HCT116 (cell line): ENCODE data around the gene PFDN4. TPM values are rescaled to one million over a fixed set of nuclear protein-coding genes. Genes with fewer than 3 reads are reported as not detected.

Experiments
- ATAC-seq: fragments of 200-7000 bp; cut with Tn5 transposase; 2 replicates; pipeline ENCODE4 v1.9.1; 2020; ENCODE audit warnings: mild to moderate bottlenecking, moderate library complexity
- BruUV-seq: library from RNA; stranded (reverse); fragments of 400-500 nt; replicated peaks from 2 replicates; lab custom pipeline; 2021; lab: Mats Ljungman, UMichigan
- CTCF ChIA-PET: fragments of 300-600 bp; sonication (Branson Sonifier 250); formaldehyde crosslinking; loops from one replicate; lab custom pipeline; 2021; ENCODE audit warnings: antibody characterized with exemption; lab: Charles Lee
- POLR2A ChIA-PET: fragments of 300-600, 350-600 bp; sonication (Branson Sonifier 250); formaldehyde crosslinking; loops from one replicate; lab custom pipeline; 2021; ENCODE audit warnings: antibody characterized with exemption; lab: Charles Lee
- RAD21 ChIA-PET, 2 experiments: fragments of 300-600 bp; sonication (Branson Sonifier 250); formaldehyde crosslinking; loops; one replicate each; lab custom pipeline; 2023; ENCODE audit warnings: low total read pairs in 2 of 2; ENCODE audit not compliant: uncharacterized antibody in 2 of 2, unreplicated experiment in 2 of 2, low non-redundant PET in 1 of 2; lab: Charles Lee
- DNase-seq: peaks from one replicate; pipeline ENCODE4 v3.0.0-alpha.2; 2010; ENCODE audit warnings: low read depth, low spot score
- H2AFZ ChIP-seq: fragments of 200-600 bp; shearing (Covaris generic), sonication (generic); 2 replicates; pipeline ENCODE4 v1.6.1; 2017; ENCODE audit warnings: low read depth, mixed run types, mixed read lengths, antibody characterized with exemption, low read length; ENCODE audit not compliant: poor library complexity, severe bottlenecking
- H3K27ac ChIP-seq: 2 replicates; pipeline ENCODE4 v1.5.1; 2012; ENCODE audit warnings: low read depth, low read length
- H3K27me3 ChIP-seq: fragments of 200-600 bp; sonication (generic); 2 replicates; pipeline ENCODE4 v1.6.1; 2016; ENCODE audit warnings: mixed run types, low read length, mixed read lengths; ENCODE audit not compliant: insufficient read depth
- H3K36me3 ChIP-seq, 2 experiments: fragments of 200-500 bp in 1 of 2; fragments of 200-600 bp in 1 of 2; sonication (Bioruptor generic) in 1 of 2; sonication (generic) in 1 of 2; 2 replicates each; pipeline versions ENCODE4 v1.5.1 to v1.6.1; 2014 to 2016; ENCODE audit warnings: low read length in 2 of 2, inconsistent platforms in 1 of 2, mixed read lengths in 1 of 2, mixed run types in 1 of 2; ENCODE audit not compliant: insufficient read depth in 2 of 2, control insufficient read depth in 1 of 2
- H3K4me1 ChIP-seq, 2 experiments: fragments of 200-600 bp in 1 of 2; sonication (generic) in 1 of 2; 2 replicates each; pipeline versions ENCODE4 v1.5.1 to v1.6.1; 2012 to 2017; ENCODE audit warnings: low read length in 2 of 2, inconsistent platforms in 1 of 2, mild to moderate bottlenecking in 1 of 2, mixed read lengths in 1 of 2, mixed run types in 1 of 2, moderate library complexity in 1 of 2; ENCODE audit not compliant: insufficient read depth in 2 of 2, control insufficient read depth in 1 of 2
- H3K4me2 ChIP-seq: fragments of 200-600 bp; sonication (generic); 2 replicates; pipeline ENCODE4 v1.6.1; 2017; ENCODE audit warnings: mixed run types, low read length, mixed read lengths
- H3K4me3 ChIP-seq, 2 experiments: fragments of 200-600 bp in 1 of 2; sonication (generic) in 1 of 2; replicated peaks in 1 of 2; 2 replicates each; pipeline ENCODE4 v1.5.1; 2011 to 2016; ENCODE audit warnings: low read length in 2 of 2, control low read depth in 1 of 2, low read depth in 1 of 2, mild to moderate bottlenecking in 1 of 2, mixed read lengths in 1 of 2, mixed run types in 1 of 2
- H3K79me2 ChIP-seq: fragments of 200-600 bp; sonication (generic); 2 replicates; pipeline ENCODE4 v1.6.1; 2017; ENCODE audit warnings: mild to moderate bottlenecking, mixed run types, low read length, moderate library complexity, mixed read lengths; ENCODE audit not compliant: insufficient read depth
- H3K9ac ChIP-seq: fragments of 200-600 bp; sonication (generic); 2 replicates; pipeline ENCODE4 v1.6.1; 2016; ENCODE audit warnings: low read length, mixed read lengths
- H3K9me2 ChIP-seq: fragments of 200-600 bp; sonication (generic), shearing (Covaris generic); 2 replicates; pipeline ENCODE4 v1.6.1; 2017; ENCODE audit warnings: mixed run types, mild to moderate bottlenecking, moderate library complexity; ENCODE audit not compliant: insufficient read depth
- H3K9me3 ChIP-seq, 2 experiments: fragments of 200-500 bp in 1 of 2; fragments of 200-600 bp in 1 of 2; sonication (Bioruptor generic) in 1 of 2; sonication (generic) in 1 of 2; 2 replicates each; pipeline ENCODE4 v1.6.1; 2014 to 2017; ENCODE audit warnings: low read length in 2 of 2, mixed read lengths in 2 of 2, inconsistent platforms in 1 of 2, low read depth in 1 of 2, mild to moderate bottlenecking in 1 of 2, mixed run types in 1 of 2, moderate library complexity in 1 of 2; ENCODE audit not compliant: control insufficient read depth in 1 of 2, insufficient read depth in 1 of 2
- H4K20me1 ChIP-seq: fragments of 200-600 bp; sonication (generic), shearing (Covaris generic); 2 replicates; pipeline ENCODE4 v1.6.1; 2017; ENCODE audit warnings: mixed run types, mild to moderate bottlenecking, moderate library complexity; ENCODE audit not compliant: insufficient read depth
- ATF3 ChIP-seq: IDR thresholded peaks from 2 replicates; pipeline ENCODE4 v1.6.1; 2012
- CBX3 ChIP-seq: IDR thresholded peaks from 2 replicates; pipeline ENCODE4 v1.6.1; 2012; ENCODE audit warnings: low read depth
- CEBPB ChIP-seq: IDR thresholded peaks from 2 replicates; pipeline ENCODE4 v1.6.1; 2012; ENCODE audit warnings: low read depth
- ELF1 ChIP-seq: IDR thresholded peaks from 2 replicates; pipeline ENCODE4 v1.6.1; 2012; ENCODE audit warnings: low read depth, borderline replicate concordance
- EZH2 ChIP-seq: fragments of 200-600 bp; sonication (generic); IDR thresholded peaks from 2 replicates; pipeline ENCODE4 v1.6.1; 2017; ENCODE audit warnings: antibody characterized with exemption, mixed run types
- EZH2phosphoT487 ChIP-seq: fragments of 200-600 bp; IDR thresholded peaks from 2 replicates; pipeline ENCODE4 v1.6.1; 2018; ENCODE audit warnings: antibody characterized with exemption, borderline replicate concordance
- FOSL1 ChIP-seq: IDR thresholded peaks from 2 replicates; pipeline ENCODE4 v1.6.1; 2012; ENCODE audit warnings: low read depth
- JUND ChIP-seq: IDR thresholded peaks from 2 replicates; pipeline ENCODE4 v1.6.1; 2012
- MAX ChIP-seq: IDR thresholded peaks from 2 replicates; pipeline ENCODE4 v1.6.1; 2012
- POLR2A ChIP-seq: IDR thresholded peaks from 2 replicates; pipeline ENCODE4 v1.7.0; 2011; ENCODE audit warnings: borderline replicate concordance; ENCODE audit not compliant: insufficient read depth, insufficient read length; ENCODE audit errors: extremely low read depth
- POLR2AphosphoS5 ChIP-seq: IDR thresholded peaks from 2 replicates; pipeline ENCODE4 v1.6.1; 2011; ENCODE audit warnings: mild to moderate bottlenecking, low read depth, low read length, moderate library complexity
- RAD21 ChIP-seq: IDR thresholded peaks from 2 replicates; pipeline ENCODE4 v1.6.1; 2012; ENCODE audit warnings: low read depth, mild to moderate bottlenecking
- REST ChIP-seq: IDR thresholded peaks from 2 replicates; pipeline ENCODE4 v1.6.1; 2012; ENCODE audit warnings: low read depth
- SIN3A ChIP-seq: IDR thresholded peaks from 2 replicates; pipeline ENCODE4 v1.6.1; 2012; ENCODE audit warnings: low read depth
- SP1 ChIP-seq: IDR thresholded peaks from 2 replicates; pipeline ENCODE4 v1.6.1; 2012; ENCODE audit warnings: low read depth
- SRF ChIP-seq: IDR thresholded peaks from 2 replicates; pipeline ENCODE4 v1.6.1; 2012; ENCODE audit warnings: low read depth
- TCF7L2 ChIP-seq: IDR thresholded peaks from 2 replicates; pipeline ENCODE4 v1.7.0; 2011; ENCODE audit warnings: borderline replicate concordance, inconsistent platforms; ENCODE audit not compliant: insufficient read depth, insufficient read length; ENCODE audit errors: extremely low read depth
- ZFX ChIP-seq: fragments of 450-650 bp; IDR thresholded peaks from 2 replicates; pipeline ENCODE4 v1.6.1; 2017
- intact Hi-C: fragments of 100-400 bp; cut with micrococcal nuclease; formaldehyde crosslinking; loops from 2 replicates; pipeline ENCODE4 v1.10.0; 2022
- total RNA-seq: library from RNA; stranded (reverse); gene quantifications from one replicate; pipeline ENCODE4 v1.2.1, GENCODE V29; 2021; ENCODE audit not compliant: unreplicated experiment
- TF ChIP-seq, protein P1 (sequence below): IDR thresholded peaks from 2 replicates; pipeline ENCODE4 v1.6.1; 2011; ENCODE audit warnings: mild to moderate bottlenecking, low read length, moderate library complexity; ENCODE audit not compliant: insufficient replicate concordance; ENCODE audit errors: extremely low read depth

Gene PFDN4
- total RNA-seq, 1 experiment from 2014 or later, result 71.5 TPM

GRCh38 chr20:54167909-54168872 is 39.7 kb upstream of the PFDN4 start:
- no peaks in the 10 kb centered on the region for H3K9me3 ChIP-seq
- CTCF ChIA-PET, result interaction anchor here (0.8 to 3.7 kb wide), 3 partner anchors 12 to 65 kb away, joined by 3 to 15 read pairs (median 5); no protein-coding TSS in a partner anchor
- peak; percentile 57 for ATAC-seq
- peaks cover 70 to 76% of the 10 kb centered on the region in 2 experiments for H3K4me1 ChIP-seq
- RAD21 ChIA-PET, result interaction anchor here (0.8 to 2.4 kb wide), 2 partner anchors 29 to 71 kb away, joined by 3 to 10 read pairs; no protein-coding TSS in a partner anchor
- peaks cover 13 to 28% of the 10 kb centered on the region in 2 experiments; a peak in 3 of 4 replicates for H3K36me3 ChIP-seq
- BruUV-seq, result no TSS peak
- POLR2A ChIA-PET, result interaction anchor here (0.8 to 1.2 kb wide), 4 partner anchors 11 to 43 kb away, joined by 3 to 4 read pairs (median 4); no protein-coding TSS in a partner anchor
- H3K27ac ChIP-seq, result peak overlapping the region; percentile 94
- no peak overlapping the region for H2AFZ ChIP-seq
- intact Hi-C loops, result no loop called here
- peaks cover 45% of the 10 kb centered on the region; the same call in 1 of the 2 replicates for H3K79me2 ChIP-seq
- H3K9me2 ChIP-seq, result no peaks in the 10 kb centered on the region
- peak overlapping the region; percentile 82 for H3K9ac ChIP-seq
- DNase-seq, result peak; percentile 81
- H4K20me1 ChIP-seq, result no peaks in the 10 kb centered on the region
- TF ChIP-seq POLR2A (no peak), ZFX (no peak), JUND (no peak; the same call in 1 of the 2 replicates), TCF7L2 (peak; percentile 65), SRF (no peak), ELF1 (no peak; the same call in 1 of the 2 replicates), SIN3A (peak; percentile 62; the same call in 1 of the 2 replicates), POLR2AphosphoS5 (peak; percentile 25; the same call in 1 of the 2 replicates), REST (no peak), EZH2phosphoT487 (no peak), CEBPB (no peak), EZH2 (no peak), ATF3 (no peak), FOSL1 (peak; percentile 50), MAX (peak; percentile 57; the same call in 1 of the 2 replicates), RAD21 (no peak), CBX3 (peak; percentile 85), SP1 (peak; percentile 66)
- TF ChIP-seq, protein P1, sequence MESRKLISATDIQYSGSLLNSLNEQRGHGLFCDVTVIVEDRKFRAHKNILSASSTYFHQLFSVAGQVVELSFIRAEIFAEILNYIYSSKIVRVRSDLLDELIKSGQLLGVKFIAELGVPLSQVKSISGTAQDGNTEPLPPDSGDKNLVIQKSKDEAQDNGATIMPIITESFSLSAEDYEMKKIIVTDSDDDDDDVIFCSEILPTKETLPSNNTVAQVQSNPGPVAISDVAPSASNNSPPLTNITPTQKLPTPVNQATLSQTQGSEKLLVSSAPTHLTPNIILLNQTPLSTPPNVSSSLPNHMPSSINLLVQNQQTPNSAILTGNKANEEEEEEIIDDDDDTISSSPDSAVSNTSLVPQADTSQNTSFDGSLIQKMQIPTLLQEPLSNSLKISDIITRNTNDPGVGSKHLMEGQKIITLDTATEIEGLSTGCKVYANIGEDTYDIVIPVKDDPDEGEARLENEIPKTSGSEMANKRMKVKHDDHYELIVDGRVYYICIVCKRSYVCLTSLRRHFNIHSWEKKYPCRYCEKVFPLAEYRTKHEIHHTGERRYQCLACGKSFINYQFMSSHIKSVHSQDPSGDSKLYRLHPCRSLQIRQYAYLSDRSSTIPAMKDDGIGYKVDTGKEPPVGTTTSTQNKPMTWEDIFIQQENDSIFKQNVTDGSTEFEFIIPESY, result no peak
- TF ChIP-seq, all 23 proteins: peak for 7
- H3K4me3 ChIP-seq, result peak overlapping the region; percentile 40 to 50
- H3K4me2 ChIP-seq, result peak overlapping the region; percentile 94
- no peaks in the 10 kb centered on the region for H3K27me3 ChIP-seq
